HG03342 (cell line): ENCODE measurements around the gene MYPN.

Source experiments
- ATAC-seq: cut with Tn5 transposase; IDR thresholded peaks from one replicate; pipeline ENCODE4 v1.9.1; 2021; ENCODE audit warnings: mild to moderate bottlenecking, moderate library complexity; ENCODE audit not compliant: unreplicated experiment

Gene MYPN

GRCh38 chr10:68088740-68089139 lies 20.5 kb upstream of the MYPN start:
- peak; percentile 52 for ATAC-seq

GRCh38 chr10:68090586-68090985 lies 18.7 kb upstream of the MYPN start:
- ATAC-seq: no peak

GRCh38 chr10:68092512-68092911 lies 16.8 kb upstream of the MYPN start:
- no peak for ATAC-seq

GRCh38 chr10:68095153-68095552 lies 14.1 kb upstream of the MYPN start:
- ATAC-seq: no peak

- no peak for ATAC-seq
Measured at GRCh38 chr10:68096913-68097516, 12.3 kb upstream of the MYPN start.

GRCh38 chr10:68099736-68100135 lies 9.6 kb upstream of the MYPN start:
- ATAC-seq: no peak

GRCh38 chr10:68101066-68101465 lies 8.2 kb upstream of the MYPN start:
- ATAC-seq: no peak

GRCh38 chr10:68103261-68103878 lies 5.9 kb upstream of the MYPN start:
- ATAC-seq: no peak

- no peak for ATAC-seq
Measured at GRCh38 chr10:68103901-68104300, 5.4 kb upstream of the MYPN start.

GRCh38 chr10:68105820-68106219 lies 3.5 kb upstream of the MYPN start:
- no peak for ATAC-seq

- no peak for ATAC-seq
Measured at GRCh38 chr10:68106656-68107055, 2.6 kb upstream of the MYPN start.

- ATAC-seq: no peak
Measured at GRCh38 chr10:68107651-68108050, 1.6 kb upstream of the MYPN start.

GRCh38 chr10:68108051-68108450 lies 1.2 kb upstream of the MYPN start:
- no peak for ATAC-seq

GRCh38 chr10:68108653-68109052 lies 635 bp upstream of the MYPN start:
- ATAC-seq: no peak

- ATAC-seq: no peak
Measured at GRCh38 chr10:68110027-68110426, 739 bp downstream of the MYPN start.

- ATAC-seq: no peak
Measured at GRCh38 chr10:68111584-68111983, 2.3 kb downstream of the MYPN start.

GRCh38 chr10:68112837-68113236 lies 3.5 kb downstream of the MYPN start:
- no peak for ATAC-seq

GRCh38 chr10:68118657-68119056 lies 9.4 kb downstream of the MYPN start:
- ATAC-seq: no peak

GRCh38 chr10:68121020-68121743 lies 11.9 kb downstream of the MYPN start:
- no peak for ATAC-seq

GRCh38 chr10:68121852-68122251 lies 12.6 kb downstream of the MYPN start:
- ATAC-seq: no peak

- ATAC-seq: no peak
Measured at GRCh38 chr10:68124718-68125117, 15.4 kb downstream of the MYPN start.

- no peak for ATAC-seq
Measured at GRCh38 chr10:68125772-68126171, 16.5 kb downstream of the MYPN start.
